Measurements from ENCODE around the gene AMACR.
A peak's percentile ranks its signal among the peaks of the same experiment; 100 is the strongest.

The AMACR gene

GRCh38 chr5:34005211-34005610, 2.6 kb downstream of the AMACR start:
- DNase-seq: no peak

DNA sequence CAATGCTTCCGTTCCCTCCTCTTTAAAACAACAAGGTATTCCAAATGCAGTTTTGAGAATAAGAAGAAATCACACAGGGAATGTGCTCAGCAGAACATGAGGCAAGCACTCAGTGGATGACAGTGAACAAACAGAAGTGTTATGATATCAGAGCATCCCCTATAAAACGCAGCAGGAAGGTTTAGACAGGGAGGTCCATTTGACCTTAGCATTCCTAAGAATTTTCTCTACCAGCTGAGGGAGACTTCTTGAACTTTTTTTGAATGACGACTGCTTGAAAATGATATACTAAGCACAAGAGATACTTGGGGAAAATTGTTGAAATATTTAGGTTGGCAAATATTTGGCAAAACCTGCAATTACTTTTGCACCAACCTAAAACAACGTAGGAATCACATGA, 3.9 kb downstream of the AMACR start:
- DNase-seq: no peak

DNA sequence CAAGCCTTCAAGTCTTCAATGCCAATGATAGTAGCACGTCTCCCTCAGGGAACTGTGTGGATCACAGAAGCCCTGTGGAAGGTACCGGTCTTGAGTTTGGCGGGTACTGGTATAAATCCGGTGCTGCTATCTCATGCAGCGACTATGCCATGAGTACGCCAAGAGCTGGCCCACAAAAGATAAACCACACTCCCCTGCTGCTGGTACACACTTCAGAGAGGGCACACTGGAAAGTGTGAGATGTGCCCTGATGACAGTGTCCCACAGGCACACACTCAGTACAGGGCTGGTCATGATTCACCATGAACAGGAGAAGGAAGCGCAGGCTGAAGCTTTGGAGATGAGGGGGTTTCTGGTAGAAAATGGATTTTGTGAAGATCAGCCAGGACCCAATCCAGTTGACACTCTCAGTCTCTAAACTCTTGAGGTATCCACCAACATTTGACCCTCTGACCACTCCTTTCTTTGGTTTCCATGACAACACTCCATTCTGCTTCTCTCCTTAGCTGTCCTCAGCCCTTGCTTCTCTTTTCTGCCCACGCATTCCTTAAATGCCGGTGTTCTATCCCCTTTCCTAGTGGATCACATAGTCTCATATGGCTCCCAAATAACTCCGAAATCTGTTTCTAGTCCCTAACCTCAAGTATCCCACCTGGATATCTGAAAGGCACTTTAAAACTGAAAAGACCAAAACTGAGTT, 5.1 kb downstream of the AMACR start:
- no peak for DNase-seq

GRCh38 chr5:34001241-34001841, 6.5 kb downstream of the AMACR start:
- DNase-seq: no peak

DNA sequence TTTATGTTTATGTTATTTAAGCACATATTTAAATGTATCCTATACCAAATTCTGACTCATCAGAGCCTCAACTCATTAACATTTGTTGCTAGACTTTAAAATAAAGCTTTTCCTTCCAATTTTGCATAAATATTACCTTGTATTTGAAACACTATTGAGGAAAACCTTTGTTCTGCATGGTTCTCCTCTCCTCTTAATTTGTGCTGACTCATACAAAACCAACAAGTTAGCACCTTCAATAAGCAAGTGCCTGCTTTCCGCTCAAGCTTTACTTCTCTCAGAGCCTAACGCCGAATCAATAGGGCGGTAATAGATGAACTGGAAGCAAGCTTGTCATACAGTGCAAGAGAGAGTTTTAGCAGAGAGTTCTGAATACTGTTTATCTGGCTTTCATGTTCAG, 7.9 kb downstream of the AMACR start:
- DNase-seq: no peak

- DNase-seq: peak; percentile 15 to 51
Observed at GRCh38 chr5:33997331-33997983, 10.4 kb downstream of the AMACR start.

DNA sequence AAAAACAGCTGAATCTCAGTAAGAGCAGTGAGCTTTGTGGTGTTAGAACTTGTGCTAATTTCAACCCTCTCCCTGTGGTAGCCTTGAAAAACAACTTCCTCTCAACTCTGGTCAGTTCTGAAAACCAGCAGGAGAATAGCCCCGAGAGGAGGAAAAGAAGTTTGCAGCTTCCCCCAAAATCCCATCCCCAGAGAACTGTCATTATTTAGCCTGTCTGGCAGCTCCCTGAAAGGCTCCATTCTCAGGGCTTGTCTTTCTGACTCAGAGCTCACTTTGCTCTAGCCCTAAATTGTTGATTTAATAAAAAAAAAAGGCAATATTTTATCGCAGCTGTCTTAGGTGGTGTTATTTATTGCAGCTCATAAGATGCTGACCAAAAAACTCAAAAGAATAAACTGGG, 12.0 kb downstream of the AMACR start:
- no peak for DNase-seq

DNA sequence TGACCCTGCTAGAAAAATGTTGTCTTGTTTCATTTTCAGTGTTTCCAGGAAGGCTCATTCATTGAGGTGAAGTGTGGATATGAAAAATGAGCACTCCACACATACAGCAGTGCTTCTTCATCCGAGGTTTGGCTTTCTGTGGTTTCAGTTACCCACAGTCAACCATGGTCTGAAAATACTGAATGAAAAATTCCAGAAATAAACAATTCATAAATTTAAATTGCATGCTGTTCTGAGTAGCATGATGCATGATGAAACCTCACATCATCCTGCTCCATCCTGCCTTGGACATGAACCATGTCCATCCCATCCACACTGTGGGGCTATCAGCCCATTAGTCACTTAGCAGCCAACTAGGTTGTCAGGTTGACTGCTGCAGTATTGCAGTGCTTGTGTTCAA, 13.0 kb downstream of the AMACR start:
- DNase-seq: no peak

GRCh38 chr5:33992864-33993263, 15.0 kb downstream of the AMACR start:
- DNase-seq: no peak

GRCh38 chr5:33985447-33985846, 22.4 kb downstream of the AMACR start:
- DNase-seq: no peak

- no peak for DNase-seq
Observed at GRCh38 chr5:33984671-33985124, 23.2 kb downstream of the AMACR start, which contains the start of gene SLC45A2. Gene SLC45A2, minus strand, starts transcription at chr5:33984693. Its CDS starts 110 bp downstream, at chr5:33984583.

DNA sequence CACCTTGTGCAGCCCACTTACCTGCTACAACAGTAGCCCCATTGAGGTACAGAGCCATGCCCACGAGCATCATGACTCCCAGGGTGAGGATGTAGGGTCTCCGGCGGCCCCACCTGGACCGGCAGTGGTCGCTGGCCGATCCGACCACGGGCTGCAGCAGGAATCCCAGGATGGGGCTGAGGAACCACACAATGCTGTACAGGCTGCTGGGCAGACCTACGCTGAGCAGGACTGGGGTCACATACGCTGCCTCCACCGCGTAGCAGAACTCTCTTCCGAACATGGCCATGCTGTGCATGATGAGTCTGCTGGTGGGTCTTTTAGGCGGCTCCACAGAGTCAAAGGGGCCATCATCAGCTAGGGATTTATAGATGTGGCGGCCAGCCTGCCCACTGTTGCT, 23.7 kb downstream of the AMACR start:
- DNase-seq: no peak

GRCh38 chr5:33981408-33982162, 26.3 kb downstream of the AMACR start:
- no peak for DNase-seq

- no peak for DNase-seq
Observed at GRCh38 chr5:33980030-33980429, 27.8 kb downstream of the AMACR start.

DNA sequence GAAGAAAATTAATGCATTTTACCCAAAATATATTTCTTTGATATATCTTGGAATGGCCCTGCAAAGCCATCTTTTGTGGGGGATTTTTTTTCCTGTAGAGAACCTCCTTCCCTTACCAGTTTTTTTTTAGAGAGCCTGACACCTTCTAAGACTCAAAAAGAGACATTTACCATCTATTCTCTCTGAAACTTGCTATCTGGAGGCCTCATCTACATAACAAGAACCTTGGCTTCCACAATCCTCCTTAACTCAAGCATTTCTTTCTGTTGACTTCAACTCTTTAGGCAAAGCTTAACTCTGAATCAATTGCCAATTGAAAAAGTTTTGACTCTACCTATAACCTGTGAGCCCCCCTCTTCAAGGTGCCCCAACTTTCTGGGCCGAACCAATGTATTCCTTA, 29.5 kb downstream of the AMACR start:
- no peak for DNase-seq

- no peak for DNase-seq
Observed at GRCh38 chr5:33976307-33976706, 31.5 kb downstream of the AMACR start.

GRCh38 chr5:33975852-33976251, 32.0 kb downstream of the AMACR start:
- DNase-seq: no peak

DNA sequence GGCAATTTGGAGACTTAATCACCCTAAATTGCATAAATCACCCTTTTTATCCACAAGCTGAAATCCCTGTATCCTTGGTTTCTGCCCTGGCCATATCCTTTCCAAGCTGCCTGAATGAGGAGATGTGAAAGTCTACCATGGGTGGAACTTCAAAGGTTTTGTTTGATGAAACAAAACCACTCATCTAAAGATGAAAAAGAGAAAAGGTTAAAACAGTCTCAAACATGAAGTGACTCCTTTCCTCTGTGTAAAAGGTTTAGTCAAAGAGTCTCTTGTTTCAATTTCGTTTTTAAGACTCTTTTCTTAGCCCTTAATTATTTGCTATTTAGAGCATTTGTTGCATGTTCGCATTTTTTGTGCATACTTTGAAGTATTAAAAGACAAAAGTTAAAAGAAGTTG, 34.6 kb downstream of the AMACR start:
- DNase-seq: no peak

DNA sequence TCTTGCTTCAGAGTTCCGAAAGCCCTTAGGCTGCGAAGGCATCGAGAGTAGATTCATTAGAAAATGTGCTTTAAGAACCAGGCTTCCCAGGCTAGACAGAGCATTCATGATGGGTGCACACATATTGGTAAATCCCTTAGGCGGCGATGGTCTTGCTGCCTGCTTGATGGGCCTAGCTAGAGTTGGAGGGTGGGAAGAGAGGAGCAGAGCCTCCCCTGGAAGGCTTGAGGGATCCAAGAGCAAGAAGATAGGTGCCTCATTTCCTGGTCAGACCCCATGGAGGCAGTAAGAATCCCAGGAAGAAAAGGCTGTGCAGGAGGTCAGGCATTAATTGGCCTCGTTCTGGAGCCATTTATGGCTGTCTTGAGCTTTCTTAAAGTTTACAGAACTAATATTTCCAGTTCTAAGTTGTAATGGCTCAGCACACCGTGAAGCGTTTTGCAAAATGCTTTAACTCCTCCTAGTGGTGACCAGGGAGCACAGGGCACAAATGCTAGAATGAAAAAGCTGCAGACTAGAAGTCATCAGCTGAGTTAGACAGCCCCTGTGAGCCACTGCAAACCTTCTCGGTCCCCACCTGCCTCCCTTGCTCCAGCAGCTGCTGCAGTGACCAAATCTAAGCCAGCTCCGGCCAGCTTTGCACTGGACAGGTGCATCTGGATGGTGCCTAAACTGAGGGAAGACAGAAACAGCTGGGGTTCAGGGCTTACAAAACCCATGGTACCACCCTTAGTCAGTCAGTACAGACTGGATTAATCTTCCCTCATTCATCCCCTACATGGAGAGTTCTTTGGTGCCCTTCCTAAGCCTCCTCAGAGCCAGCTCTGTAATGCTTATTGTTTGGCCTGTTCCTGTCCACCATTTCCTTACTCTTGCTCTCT, 38.0 kb downstream of the AMACR start:
- peak in 1 of 2 donors; percentile 11 for DNase-seq

DNA sequence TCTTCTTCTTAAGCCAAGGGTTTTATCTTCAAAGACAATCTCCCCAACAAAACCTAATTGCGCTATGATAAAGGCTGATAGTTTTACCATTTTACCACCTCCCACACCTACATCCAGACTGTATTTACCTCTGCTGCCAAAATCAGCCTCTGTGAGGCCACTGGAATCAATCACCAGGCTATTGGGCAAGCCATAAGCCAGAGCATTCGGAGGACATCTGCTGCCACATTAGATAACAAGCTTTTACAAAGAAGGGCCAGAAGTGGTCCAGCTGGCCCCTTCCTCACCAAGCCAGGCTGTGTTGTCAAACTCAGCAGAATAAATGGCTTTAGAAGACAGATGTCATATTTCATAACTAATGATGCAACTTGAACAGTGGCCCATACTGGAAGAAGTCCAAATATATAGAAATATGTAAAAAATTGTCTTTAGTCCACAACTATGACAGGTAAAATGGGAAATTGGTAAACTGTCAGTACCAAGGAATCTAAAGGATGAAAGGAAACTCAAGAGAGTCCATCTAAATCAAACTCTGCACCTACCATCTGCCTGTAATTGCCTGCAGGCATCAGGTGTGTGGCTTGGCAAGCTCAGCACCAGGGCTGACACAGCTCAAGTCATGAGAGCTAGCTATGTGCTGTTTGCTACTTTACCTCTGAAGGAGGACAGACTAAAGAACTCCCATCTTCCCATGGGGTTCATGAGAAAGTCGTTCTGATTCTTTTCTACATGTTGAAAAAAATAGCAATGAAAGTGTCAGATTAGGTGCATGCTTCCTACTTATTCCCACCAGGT, 39.4 kb downstream of the AMACR start:
- DNase-seq: no peak

GRCh38 chr5:33966805-33967204, 41.0 kb downstream of the AMACR start:
- DNase-seq: no peak
